Measurements from ENCODE around the gene STT3B.

Gene STT3B

GRCh38 chr3:31515486-31516284 lies 17.0 kb upstream of the STT3B start:
- DNase-seq = no peak
- in situ Hi-C loops (cut with MboI; ENCODE audit: low pct_unique_long_range_greater_than_20kb, low sequenced_read_pairs) = no loop called here

DNA sequence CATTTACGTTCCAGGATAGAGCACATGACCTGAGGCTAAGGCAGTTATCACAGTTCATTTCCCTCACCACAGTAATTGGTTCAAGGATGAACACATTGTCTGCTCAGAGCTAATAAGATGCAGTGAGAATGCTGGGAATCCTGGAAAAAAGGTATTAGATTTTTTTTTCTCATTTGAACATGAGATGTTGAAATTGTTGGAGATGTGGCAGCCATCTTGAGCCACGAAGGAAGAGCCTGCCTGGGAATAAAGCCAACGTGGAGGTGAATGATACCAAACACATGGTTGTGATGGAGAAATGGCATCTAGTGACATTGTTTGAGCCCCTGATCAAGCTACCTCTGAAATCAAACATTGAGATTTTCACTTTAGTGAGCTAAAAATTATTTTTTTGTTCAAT lies 16.0 kb upstream of the STT3B start:
- in situ Hi-C loops (cut with MboI; ENCODE audit: low pct_unique_long_range_greater_than_20kb, low sequenced_read_pairs) = no loop called here
- DNase-seq = no peak

DNA sequence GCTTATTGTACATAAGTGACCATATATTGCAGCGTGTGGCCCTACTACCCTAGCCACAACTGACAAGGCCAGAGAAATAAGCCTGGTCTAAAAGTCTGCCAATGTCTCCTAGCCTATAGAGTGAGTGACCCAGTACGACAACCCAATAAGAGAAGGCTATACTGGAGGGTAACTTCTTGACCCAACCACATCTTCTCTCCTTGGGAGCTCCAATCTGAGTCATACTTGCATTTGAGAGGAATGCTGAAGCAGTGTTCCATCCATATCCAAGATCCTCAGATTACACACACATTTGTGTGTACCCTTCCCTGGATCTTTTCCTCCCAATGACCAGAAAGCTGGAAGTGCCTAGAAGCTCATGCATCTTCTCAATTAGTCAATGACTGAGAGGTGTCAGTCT lies 11.3 kb upstream of the STT3B start:
- no peak for DNase-seq
- in situ Hi-C loops (cut with MboI; ENCODE audit: low pct_unique_long_range_greater_than_20kb, low sequenced_read_pairs) = no loop called here

DNA sequence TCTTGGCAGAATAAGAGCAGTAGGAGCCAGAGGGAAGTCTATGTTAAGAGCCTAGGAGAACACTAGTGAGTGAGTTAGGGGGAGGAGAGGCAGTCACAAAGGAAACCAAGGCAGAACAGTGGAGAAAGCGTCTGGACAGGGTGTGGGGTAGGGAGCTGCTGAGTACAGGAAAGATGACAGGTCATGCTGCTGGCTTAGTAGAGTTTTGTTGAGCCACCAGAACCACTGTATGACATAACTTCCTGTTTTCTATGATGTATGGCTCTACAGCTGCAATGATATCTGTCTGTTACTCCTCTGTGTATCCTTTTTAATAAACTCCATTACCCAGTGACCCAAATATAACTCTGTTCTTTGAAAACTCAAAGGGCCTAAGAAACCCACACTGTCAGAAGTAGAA lies 10.6 kb upstream of the STT3B start:
- peak; percentile 89 for DNase-seq
- in situ Hi-C loops (cut with MboI; ENCODE audit: low pct_unique_long_range_greater_than_20kb, low sequenced_read_pairs) = no loop called here

- in situ Hi-C loops (cut with MboI; ENCODE audit: low pct_unique_long_range_greater_than_20kb, low sequenced_read_pairs) = no loop called here
These were observed 9.2 kb upstream of the STT3B start for GRCh38 chr3:31523543-31523942.

GRCh38 chr3:31525532-31525931 lies 7.2 kb upstream of the STT3B start:
- no peak for DNase-seq
- in situ Hi-C loops (cut with MboI; ENCODE audit: low pct_unique_long_range_greater_than_20kb, low sequenced_read_pairs) = no loop called here

More at GRCh38 chr3:31523543-31523942, 9.2 kb upstream of the STT3B start:
- no peak for DNase-seq

GRCh38 chr3:31529421-31529820 lies 3.3 kb upstream of the STT3B start:
- no peak for DNase-seq
- in situ Hi-C loops (cut with MboI; ENCODE audit: low pct_unique_long_range_greater_than_20kb, low sequenced_read_pairs) = no loop called here

DNA sequence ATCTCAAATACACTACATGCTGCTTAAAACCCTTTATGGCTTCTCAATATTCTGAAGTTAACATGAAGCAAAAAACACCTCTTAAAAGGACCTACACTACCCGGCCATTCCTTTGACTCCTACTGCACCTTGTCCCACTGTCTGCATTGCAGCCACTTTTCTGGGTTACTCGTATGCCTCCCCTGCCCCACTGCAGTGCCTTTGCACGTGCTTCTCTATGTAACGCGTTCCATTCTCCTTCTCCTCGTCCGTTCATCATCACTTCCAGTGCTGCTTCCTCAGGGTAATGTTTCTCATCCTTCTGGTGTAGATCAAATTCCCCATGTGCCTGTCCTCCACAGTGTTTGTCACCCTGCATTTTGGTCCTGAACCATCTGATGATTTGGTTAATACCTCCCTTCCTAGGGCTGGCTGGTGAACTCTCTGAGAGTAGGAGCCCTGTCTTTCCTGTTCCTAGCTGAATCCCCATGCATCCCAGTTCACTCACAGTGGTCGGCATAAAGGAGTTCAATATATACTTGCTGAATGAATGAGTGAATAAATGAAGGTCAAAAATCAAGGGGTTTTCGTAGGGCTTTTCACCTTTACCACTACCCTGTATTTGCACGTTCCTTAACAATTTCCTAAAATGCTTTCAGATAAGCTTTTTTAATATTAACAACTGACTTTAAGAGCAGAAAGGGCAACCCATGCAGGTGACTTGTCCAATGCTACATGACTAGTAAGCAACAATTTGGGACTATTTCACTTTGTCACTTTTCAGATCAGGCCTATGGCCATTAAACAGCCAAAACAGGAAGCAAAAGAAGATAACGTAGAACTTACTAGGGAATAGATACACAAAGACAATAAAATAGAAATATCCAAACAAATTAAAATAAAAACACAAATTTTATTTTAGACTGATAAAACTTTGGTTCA lies 2.4 kb upstream of the STT3B start:
- in situ Hi-C loops (cut with MboI; ENCODE audit: low pct_unique_long_range_greater_than_20kb, low sequenced_read_pairs) = no loop called here
- DNase-seq = no peak

DNA sequence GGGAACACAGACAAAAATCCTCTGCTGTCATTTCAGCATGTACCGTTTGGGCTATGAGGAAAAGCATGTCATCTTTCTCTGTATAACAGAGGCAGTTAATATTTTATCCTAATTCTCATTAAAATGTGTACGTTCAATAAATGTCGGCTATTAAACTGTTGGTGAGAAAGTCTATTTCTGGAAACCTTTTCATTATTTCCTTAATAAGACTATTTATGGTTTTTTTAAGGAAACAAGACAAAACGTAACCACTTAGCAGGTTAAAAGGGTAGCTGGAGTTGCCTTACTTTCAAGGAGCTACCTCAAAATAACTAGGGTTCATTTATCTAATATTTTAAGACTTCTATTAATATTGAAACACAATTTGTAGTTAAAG lies 1.8 kb upstream of the STT3B start:
- in situ Hi-C loops (cut with MboI; ENCODE audit: low pct_unique_long_range_greater_than_20kb, low sequenced_read_pairs) = no loop called here
- DNase-seq = no peak

DNA sequence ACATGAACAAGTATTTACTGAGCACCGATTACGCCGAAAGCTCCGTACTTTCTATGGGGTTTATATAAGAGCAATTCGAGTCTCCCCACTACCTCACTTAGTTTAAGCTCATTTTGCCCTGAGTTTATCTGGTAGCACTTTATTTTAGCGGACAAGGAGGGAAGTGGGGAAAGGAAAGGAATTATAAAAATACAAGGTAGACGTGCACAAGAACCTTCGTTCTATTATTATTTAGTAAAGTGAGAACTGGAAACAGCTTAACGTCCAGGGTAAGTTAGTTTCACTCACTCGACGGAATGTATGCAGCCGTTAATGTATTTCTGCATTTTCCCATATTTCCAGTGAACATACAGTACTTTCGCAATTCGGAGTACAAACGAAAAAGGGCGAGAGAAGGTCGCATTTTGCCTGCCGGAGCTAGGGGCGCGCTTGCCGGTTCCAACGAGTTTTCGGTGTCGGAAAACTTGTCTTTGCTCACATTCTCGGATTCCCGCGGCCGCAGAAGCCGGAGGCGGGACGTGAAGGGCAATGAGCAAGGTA lies 1.2 kb upstream of the STT3B start:
- no peak for DNase-seq
- in situ Hi-C loops (cut with MboI; ENCODE audit: low pct_unique_long_range_greater_than_20kb, low sequenced_read_pairs) = no loop called here

DNA sequence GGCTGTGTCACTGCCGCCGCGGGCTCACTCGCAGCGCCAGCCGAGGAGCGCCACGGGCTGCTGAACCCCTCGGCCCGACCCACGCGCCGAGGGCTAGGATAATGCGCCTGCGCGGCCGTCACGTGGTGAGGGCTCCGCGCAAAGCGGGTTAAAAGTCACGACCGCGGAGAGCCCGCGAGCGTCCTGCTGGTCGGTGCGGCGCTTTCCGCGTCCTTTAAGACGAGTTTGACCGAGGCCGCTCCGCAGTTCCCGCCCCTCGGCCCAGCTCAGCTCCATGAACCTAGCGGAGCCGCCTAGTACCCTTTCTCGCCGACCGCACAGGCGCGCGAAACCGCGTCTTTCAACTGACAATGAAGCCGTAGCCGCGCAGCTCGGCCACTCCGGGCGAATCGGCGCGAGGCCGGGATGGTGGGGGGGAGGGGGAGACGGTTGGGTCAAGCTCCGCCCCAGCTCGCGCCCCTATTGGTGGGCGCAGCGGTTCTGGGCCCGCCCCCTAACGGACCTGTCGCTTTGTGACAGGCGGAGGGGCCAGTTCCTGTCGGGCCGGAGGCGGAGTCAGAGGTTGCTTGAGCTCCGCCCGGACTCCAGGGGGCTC lies 636 bp upstream of the STT3B start:
- in situ Hi-C loops (cut with MboI; ENCODE audit: low pct_unique_long_range_greater_than_20kb, low sequenced_read_pairs) = no loop called here
- peak; percentile 99 for DNase-seq

GRCh38 chr3:31533169-31534064 lies 692 bp downstream of the STT3B start:
- in situ Hi-C loops (cut with MboI; ENCODE audit: low pct_unique_long_range_greater_than_20kb, low sequenced_read_pairs) = no loop called here
- DNase-seq = peak; percentile 46

- DNase-seq = peak; percentile 55
- in situ Hi-C loops (cut with MboI; ENCODE audit: low pct_unique_long_range_greater_than_20kb, low sequenced_read_pairs) = no loop called here
These were observed 1.3 kb downstream of the STT3B start for GRCh38 chr3:31534065-31534425.

DNA sequence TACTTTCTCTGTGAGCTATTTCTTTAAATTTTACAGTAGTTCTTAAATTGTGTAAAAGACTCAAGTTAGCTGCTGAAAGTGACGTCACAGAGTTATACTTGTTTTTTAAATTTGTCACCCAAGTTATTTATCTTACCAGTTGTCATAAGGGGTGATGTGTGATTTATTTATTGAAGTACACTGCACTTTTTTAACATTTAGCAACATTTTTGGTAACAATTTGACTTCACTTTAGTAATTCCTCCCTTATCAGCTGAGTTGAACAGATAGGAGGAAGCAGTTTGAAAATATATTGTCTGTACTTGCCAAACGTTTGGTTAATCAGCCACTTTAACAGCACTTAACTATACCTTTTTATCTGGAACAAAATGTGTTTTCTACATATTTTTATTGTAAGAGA lies 3.8 kb downstream of the STT3B start:
- DNase-seq = no peak
- in situ Hi-C loops (cut with MboI; ENCODE audit: low pct_unique_long_range_greater_than_20kb, low sequenced_read_pairs) = no loop called here

GRCh38 chr3:31538801-31539200 lies 6.1 kb downstream of the STT3B start:
- no peak for DNase-seq
- in situ Hi-C loops (cut with MboI; ENCODE audit: low pct_unique_long_range_greater_than_20kb, low sequenced_read_pairs) = no loop called here

GRCh38 chr3:31539275-31539674 lies 6.5 kb downstream of the STT3B start:
- in situ Hi-C loops (cut with MboI; ENCODE audit: low pct_unique_long_range_greater_than_20kb, low sequenced_read_pairs) = no loop called here
- DNase-seq = no peak

DNA sequence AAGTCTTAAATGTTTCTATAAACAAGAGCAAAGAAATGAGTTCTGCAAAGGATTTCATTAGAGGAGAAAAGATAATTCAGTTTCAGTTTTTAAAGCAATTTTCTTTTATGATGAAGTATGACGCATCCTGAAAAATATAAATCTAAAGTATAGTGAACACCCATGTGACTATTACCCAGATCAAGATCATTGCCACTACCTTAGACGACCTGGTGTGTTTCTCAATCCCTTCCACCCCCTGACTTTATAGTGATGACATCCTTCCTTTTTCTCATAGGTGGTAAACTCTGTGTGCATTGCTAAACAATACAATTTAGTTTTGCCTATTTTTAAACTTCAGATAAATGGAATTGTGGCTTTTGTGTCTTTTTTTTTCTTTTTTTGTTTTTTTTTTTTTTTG lies 8.4 kb downstream of the STT3B start:
- peak; percentile 43 for DNase-seq
- in situ Hi-C loops (cut with MboI; ENCODE audit: low pct_unique_long_range_greater_than_20kb, low sequenced_read_pairs) = no loop called here

GRCh38 chr3:31542246-31542645 lies 9.5 kb downstream of the STT3B start:
- in situ Hi-C loops (cut with MboI; ENCODE audit: low pct_unique_long_range_greater_than_20kb, low sequenced_read_pairs) = no loop called here

DNA sequence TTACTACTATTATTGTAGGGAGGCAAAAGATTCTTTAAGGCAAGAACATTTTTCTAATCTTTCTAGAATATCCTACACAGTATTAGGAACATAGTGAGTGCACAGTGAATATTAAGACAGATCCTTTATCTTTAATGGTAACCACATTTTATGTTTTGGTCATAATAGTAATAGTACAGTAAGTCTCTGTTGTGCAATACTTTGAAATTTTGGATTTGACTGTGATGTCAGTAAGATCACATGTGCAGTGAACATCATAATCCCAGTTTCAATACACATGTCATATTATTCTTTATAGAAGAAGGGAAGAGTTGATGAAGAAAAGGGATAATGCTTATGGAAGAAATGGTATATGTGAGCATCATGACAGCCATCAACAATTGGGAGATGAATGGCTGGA lies 10.7 kb downstream of the STT3B start:
- DNase-seq = no peak

More at GRCh38 chr3:31542246-31542645, 9.5 kb downstream of the STT3B start:
- no peak for DNase-seq

More for the DNA sequence above, 10.7 kb downstream of the STT3B start:
- in situ Hi-C loops (cut with MboI; ENCODE audit: low pct_unique_long_range_greater_than_20kb, low sequenced_read_pairs) = no loop called here
